ENCODE results near the gene CDCA7.

DNA sequence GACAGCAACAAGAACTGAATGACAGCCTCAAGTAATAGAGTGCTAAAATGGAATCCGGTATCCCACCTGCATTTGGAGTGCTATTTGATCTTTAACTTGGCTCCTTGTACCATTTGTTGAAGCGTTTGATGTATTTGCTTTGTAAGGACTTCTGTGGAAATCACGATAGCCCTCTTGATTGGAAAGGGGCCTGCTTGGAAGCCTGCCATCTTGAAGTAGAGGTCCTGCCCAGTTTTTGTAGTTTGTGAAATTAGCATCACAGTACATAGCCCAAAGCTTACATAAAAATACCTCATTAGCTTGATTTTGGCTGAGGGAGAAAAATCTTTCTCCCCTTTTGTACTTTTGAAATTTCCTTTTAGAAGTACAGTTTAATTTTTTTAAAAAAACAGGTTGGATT is 2.7 kb downstream of the CDCA7 start:
- TF ChIP-seq, protein P1, sequence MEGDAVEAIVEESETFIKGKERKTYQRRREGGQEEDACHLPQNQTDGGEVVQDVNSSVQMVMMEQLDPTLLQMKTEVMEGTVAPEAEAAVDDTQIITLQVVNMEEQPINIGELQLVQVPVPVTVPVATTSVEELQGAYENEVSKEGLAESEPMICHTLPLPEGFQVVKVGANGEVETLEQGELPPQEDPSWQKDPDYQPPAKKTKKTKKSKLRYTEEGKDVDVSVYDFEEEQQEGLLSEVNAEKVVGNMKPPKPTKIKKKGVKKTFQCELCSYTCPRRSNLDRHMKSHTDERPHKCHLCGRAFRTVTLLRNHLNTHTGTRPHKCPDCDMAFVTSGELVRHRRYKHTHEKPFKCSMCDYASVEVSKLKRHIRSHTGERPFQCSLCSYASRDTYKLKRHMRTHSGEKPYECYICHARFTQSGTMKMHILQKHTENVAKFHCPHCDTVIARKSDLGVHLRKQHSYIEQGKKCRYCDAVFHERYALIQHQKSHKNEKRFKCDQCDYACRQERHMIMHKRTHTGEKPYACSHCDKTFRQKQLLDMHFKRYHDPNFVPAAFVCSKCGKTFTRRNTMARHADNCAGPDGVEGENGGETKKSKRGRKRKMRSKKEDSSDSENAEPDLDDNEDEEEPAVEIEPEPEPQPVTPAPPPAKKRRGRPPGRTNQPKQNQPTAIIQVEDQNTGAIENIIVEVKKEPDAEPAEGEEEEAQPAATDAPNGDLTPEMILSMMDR (IDR thresholded peaks at IDR 0.05; ENCODE audit: low read depth, low read length, missing input control) = no peak
- TF ChIP-seq GABPA (IDR thresholded peaks at IDR 0.05 in 1 of 2, conservative IDR thresholded peaks at IDR 0.05 in 1 of 2) (no peak), RAD21 (IDR thresholded peaks at IDR 0.05) (no peak)
